ENCODE measurements around the gene AMBP.

- TF ChIP-seq, protein P1, sequence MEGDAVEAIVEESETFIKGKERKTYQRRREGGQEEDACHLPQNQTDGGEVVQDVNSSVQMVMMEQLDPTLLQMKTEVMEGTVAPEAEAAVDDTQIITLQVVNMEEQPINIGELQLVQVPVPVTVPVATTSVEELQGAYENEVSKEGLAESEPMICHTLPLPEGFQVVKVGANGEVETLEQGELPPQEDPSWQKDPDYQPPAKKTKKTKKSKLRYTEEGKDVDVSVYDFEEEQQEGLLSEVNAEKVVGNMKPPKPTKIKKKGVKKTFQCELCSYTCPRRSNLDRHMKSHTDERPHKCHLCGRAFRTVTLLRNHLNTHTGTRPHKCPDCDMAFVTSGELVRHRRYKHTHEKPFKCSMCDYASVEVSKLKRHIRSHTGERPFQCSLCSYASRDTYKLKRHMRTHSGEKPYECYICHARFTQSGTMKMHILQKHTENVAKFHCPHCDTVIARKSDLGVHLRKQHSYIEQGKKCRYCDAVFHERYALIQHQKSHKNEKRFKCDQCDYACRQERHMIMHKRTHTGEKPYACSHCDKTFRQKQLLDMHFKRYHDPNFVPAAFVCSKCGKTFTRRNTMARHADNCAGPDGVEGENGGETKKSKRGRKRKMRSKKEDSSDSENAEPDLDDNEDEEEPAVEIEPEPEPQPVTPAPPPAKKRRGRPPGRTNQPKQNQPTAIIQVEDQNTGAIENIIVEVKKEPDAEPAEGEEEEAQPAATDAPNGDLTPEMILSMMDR (IDR thresholded peaks at IDR 0.05), result no peak
- TF ChIP-seq POLR2A (IDR thresholded peaks at IDR 0.05), result no peak
Observed at GRCh38 chr9:114124666-114125475, 46.8 kb upstream of the AMBP start.
